ENCODE data around the gene SMAD4.
"Not testable (repeated sequence)": the region's sequence is repeated elsewhere in the genome, so short reads cannot be mapped to it uniquely, and the experiment has no call there.

Gene SMAD4

GRCh38 chr18:51110073-51110797 is 80.2 kb downstream of the SMAD4 start:
- peak; percentile 29 to 70 for DNase-seq (ENCODE audit: low read depth in 2 of 2)

GRCh38 chr18:51111633-51112355 is 81.8 kb downstream of the SMAD4 start:
- not testable (repeated sequence) for DNase-seq (ENCODE audit: low read depth in 2 of 2)

GRCh38 chr18:51116996-51117395 is 87.0 kb downstream of the SMAD4 start:
- DNase-seq (ENCODE audit: low read depth in 2 of 2), result not testable (repeated sequence)

- not testable (repeated sequence) for DNase-seq (ENCODE audit: low read depth in 2 of 2)
Measured at GRCh38 chr18:51119561-51119960, 89.5 kb downstream of the SMAD4 start.

GRCh38 chr18:51119976-51120375 is 90.0 kb downstream of the SMAD4 start:
- not testable (repeated sequence) for DNase-seq (ENCODE audit: low read depth in 2 of 2)

- DNase-seq (ENCODE audit: low read depth in 2 of 2), result no peak
Measured at GRCh38 chr18:51120809-51121596, 91.0 kb downstream of the SMAD4 start.

GRCh38 chr18:51121597-51121857 is 91.5 kb downstream of the SMAD4 start:
- DNase-seq (ENCODE audit: low read depth in 2 of 2), result no peak

- no peak for DNase-seq (ENCODE audit: low read depth in 2 of 2)
Measured at GRCh38 chr18:51122266-51123045, 92.4 kb downstream of the SMAD4 start.

GRCh38 chr18:51123046-51123395 is 93.0 kb downstream of the SMAD4 start:
- no peak for DNase-seq (ENCODE audit: low read depth in 2 of 2)

- DNase-seq (ENCODE audit: low read depth in 2 of 2), result no peak
Measured at GRCh38 chr18:51123481-51123880, 93.5 kb downstream of the SMAD4 start.

GRCh38 chr18:51123936-51124486 is 94.0 kb downstream of the SMAD4 start:
- DNase-seq (ENCODE audit: low read depth in 2 of 2), result no peak

- no peak for DNase-seq (ENCODE audit: low read depth in 2 of 2)
Measured at GRCh38 chr18:51125976-51126375, 96.0 kb downstream of the SMAD4 start.

GRCh38 chr18:51127664-51128063 is 97.7 kb downstream of the SMAD4 start:
- DNase-seq (ENCODE audit: low read depth in 2 of 2), result no peak

GRCh38 chr18:51128533-51128932 is 98.5 kb downstream of the SMAD4 start:
- no peak for DNase-seq (ENCODE audit: low read depth in 2 of 2)

GRCh38 chr18:51132256-51132935 is 102.4 kb downstream of the SMAD4 start:
- no peak for DNase-seq (ENCODE audit: low read depth in 2 of 2)

- DNase-seq (ENCODE audit: low read depth in 2 of 2), result no peak
Measured at GRCh38 chr18:51133580-51134160, 103.7 kb downstream of the SMAD4 start.

Data from stimulated activated CD4-positive, alpha-beta T cell treated with anti-CD3 and anti-CD28 coated beads, Interleukin-1b, Interleukin-23, amount 100 ng/mL, for 1 hour (primary cell).